GM19099 (cell line): ENCODE results near the gene RPL27A.

ENCODE experiments used
- POLR2A ChIP-seq: IDR thresholded peaks from 3 replicates; pipeline ENCODE4 v1.6.1; 2011; ENCODE audit warnings: low read depth; ENCODE audit not compliant: insufficient read length; ENCODE audit errors: extremely low read depth

RPL27A gene

GRCh38 chr11:8682303-8683114 lies at the start of gene RPL27A, which contains the start of gene TRIM66:
TSS of gene RPL27A (plus strand) at chr11:8682792. CDS start at chr11:8682814, 22 bp downstream.
TSS of gene TRIM66 (minus strand) at chr11:8682665. CDS start at chr11:8672274, 10,391 bp downstream.
- TF ChIP-seq POLR2A: peak; percentile 99

- no peak for TF ChIP-seq POLR2A
Measured at GRCh38 chr11:8634498-8634897, 48.1 kb upstream of the RPL27A start.

GRCh38 chr11:8636127-8636526 lies 46.5 kb upstream of the RPL27A start:
- no peak for TF ChIP-seq POLR2A

GRCh38 chr11:8638300-8638699 lies 44.3 kb upstream of the RPL27A start:
- TF ChIP-seq POLR2A: no peak

GRCh38 chr11:8639655-8640054 lies 42.9 kb upstream of the RPL27A start:
- no peak for TF ChIP-seq POLR2A

- no peak for TF ChIP-seq POLR2A
Measured at GRCh38 chr11:8640267-8640906, 42.2 kb upstream of the RPL27A start.

GRCh38 chr11:8641332-8641731 lies 41.3 kb upstream of the RPL27A start:
- TF ChIP-seq POLR2A: no peak

- TF ChIP-seq POLR2A: no peak
Measured at GRCh38 chr11:8642196-8642841, 40.3 kb upstream of the RPL27A start.

- no peak for TF ChIP-seq POLR2A
Measured at GRCh38 chr11:8646873-8647272, 35.7 kb upstream of the RPL27A start.

GRCh38 chr11:8649361-8649760 lies 33.2 kb upstream of the RPL27A start:
- TF ChIP-seq POLR2A: no peak

- TF ChIP-seq POLR2A: no peak
Measured at GRCh38 chr11:8650401-8650990, 32.1 kb upstream of the RPL27A start.

- TF ChIP-seq POLR2A: no peak
Measured at GRCh38 chr11:8652140-8652539, 30.5 kb upstream of the RPL27A start.

- TF ChIP-seq POLR2A: no peak
Measured at GRCh38 chr11:8654503-8654902, 28.1 kb upstream of the RPL27A start.

GRCh38 chr11:8656291-8656690 lies 26.3 kb upstream of the RPL27A start:
- TF ChIP-seq POLR2A: no peak
